IMR-90 (cell line): ENCODE results near the gene PRAF2. TPM values are rescaled to one million over a fixed set of nuclear protein-coding genes. Genes with fewer than 3 reads are reported as not detected.

Source experiments
- ATAC-seq: fragments of 200-7000 bp; cut with Tn5 transposase; 2 replicates; pipeline ENCODE4 v1.9.1; 2020; ENCODE audit warnings: low read depth, mild to moderate bottlenecking, moderate library complexity
- BruUV-seq: library from RNA; stranded (reverse); fragments of 400-500 nt; replicated peaks from 2 replicates; lab custom pipeline; 2021; lab: Mats Ljungman, UMichigan
- CTCF ChIA-PET: fragments of 300-600 bp; formaldehyde crosslinking; extraction: SDS; loops from one replicate; lab custom pipeline; 2021; ENCODE audit warnings: antibody characterized with exemption; lab: Yijun Ruan, JAX
- POLR2A ChIA-PET: fragments of 300-600 bp; sonication (Branson Sonifier 250); formaldehyde crosslinking; loops from one replicate; lab custom pipeline; 2022; ENCODE audit warnings: antibody characterized with exemption; ENCODE audit not compliant: unreplicated experiment; lab: Charles Lee
- DNase-seq: peaks from one replicate; pipeline ENCODE4 v3.0.0; 2013
- H2AFZ ChIP-seq: replicated peaks from 2 replicates; pipeline ENCODE3; 2013; ENCODE audit warnings: low read length, mild to moderate bottlenecking; ENCODE audit not compliant: poor library complexity
- H2AK5ac ChIP-seq: 2 replicates; pipeline ENCODE4 v1.6.1; 2013; ENCODE audit warnings: low read depth, low read length, inconsistent platforms
- H2AK9ac ChIP-seq: replicated peaks from 2 replicates; pipeline ENCODE3; 2013; ENCODE audit warnings: mild to moderate bottlenecking, low read depth, low read length, moderate library complexity; ENCODE audit not compliant: poor library complexity
- H2BK120ac ChIP-seq: 2 replicates; pipeline ENCODE4 v1.6.1; 2013; ENCODE audit warnings: low read depth, low read length, inconsistent platforms
- H2BK15ac ChIP-seq: 3 replicates; pipeline ENCODE4 v1.6.1; 2013; ENCODE audit warnings: low read depth, low read length, inconsistent platforms
- H2BK20ac ChIP-seq: 2 replicates; pipeline ENCODE4 v1.6.1; 2013; ENCODE audit warnings: low read depth, mild to moderate bottlenecking, inconsistent platforms, low read length, moderate library complexity
- H2BK5ac ChIP-seq: 2 replicates; pipeline ENCODE4 v1.6.1; 2013; ENCODE audit warnings: mild to moderate bottlenecking, low read depth, low read length, inconsistent platforms; ENCODE audit not compliant: poor library complexity, severe bottlenecking
- H3K14ac ChIP-seq: replicated peaks from 2 replicates; pipeline ENCODE4 v1.6.1; 2013; ENCODE audit warnings: low read depth, low read length, inconsistent platforms
- H3K18ac ChIP-seq: 2 replicates; pipeline ENCODE4 v1.6.1; 2013; ENCODE audit warnings: low read depth, low read length, control low read depth
- H3K23ac ChIP-seq: 2 replicates; pipeline ENCODE4 v1.6.1; 2013; ENCODE audit warnings: low read depth, low read length, inconsistent platforms
- H3K27ac ChIP-seq: 2 replicates; pipeline ENCODE4 v1.5.1; 2013; ENCODE audit warnings: mild to moderate bottlenecking, control low read depth, low read length; ENCODE audit not compliant: insufficient read depth
- H3K27me3 ChIP-seq: 2 replicates; pipeline ENCODE4 v1.6.1; 2013; ENCODE audit warnings: low read length; ENCODE audit not compliant: control insufficient read depth, insufficient read depth
- H3K36me3 ChIP-seq: 2 replicates; pipeline ENCODE4 v1.6.1; 2013; ENCODE audit warnings: low read length, mixed read lengths; ENCODE audit not compliant: control insufficient read depth, insufficient read depth
- H3K4ac ChIP-seq: 2 replicates; pipeline ENCODE4 v1.6.1; 2013; ENCODE audit warnings: low read depth, low read length, inconsistent platforms
- H3K4me1 ChIP-seq: 2 replicates; pipeline ENCODE4 v1.6.1; 2013; ENCODE audit warnings: low read length, mixed read lengths; ENCODE audit not compliant: control insufficient read depth, insufficient read depth
- H3K4me2 ChIP-seq: 2 replicates; pipeline ENCODE4 v1.6.1; 2013; ENCODE audit warnings: low read depth, mild to moderate bottlenecking, control low read depth, low read length, moderate library complexity
- H3K4me3 ChIP-seq: 2 replicates; pipeline ENCODE4 v1.5.1; 2013; ENCODE audit warnings: low read depth, mild to moderate bottlenecking, control low read depth, low read length, moderate library complexity; ENCODE audit not compliant: insufficient read depth
- H3K56ac ChIP-seq: 2 replicates; pipeline ENCODE4 v1.6.1; 2013; ENCODE audit warnings: low read length, inconsistent platforms; ENCODE audit not compliant: insufficient read depth; ENCODE audit errors: extremely low read depth
- H3K79me1 ChIP-seq, 2 experiments: 2 replicates each; pipeline ENCODE4 v1.6.1; 2013; ENCODE audit warnings: low read length in 2 of 2, inconsistent platforms in 1 of 2, low read depth in 1 of 2
- H3K9ac ChIP-seq: 2 replicates; pipeline ENCODE4 v1.6.1; 2013; ENCODE audit warnings: low read depth, low read length, control low read depth
- H3K9me1 ChIP-seq: 2 replicates; pipeline ENCODE4 v1.6.1; 2013; ENCODE audit warnings: low read length, inconsistent platforms; ENCODE audit not compliant: insufficient read depth
- H3K9me3 ChIP-seq: 2 replicates; pipeline ENCODE4 v1.6.1; 2013; ENCODE audit warnings: low read length; ENCODE audit not compliant: control insufficient read depth, insufficient read depth
- H4K20me1 ChIP-seq: 2 replicates; pipeline ENCODE4 v1.6.1; 2013; ENCODE audit warnings: low read length, inconsistent platforms; ENCODE audit not compliant: insufficient read depth
- H4K5ac ChIP-seq: 2 replicates; pipeline ENCODE4 v1.6.1; 2013; ENCODE audit warnings: mild to moderate bottlenecking, low read depth, low read length, control low read depth
- H4K8ac ChIP-seq, 2 experiments: 2 replicates each; pipeline ENCODE4 v1.6.1; 2013; ENCODE audit warnings: low read depth in 2 of 2, low read length in 2 of 2, control low read depth in 1 of 2, inconsistent platforms in 1 of 2
- H4K91ac ChIP-seq: 2 replicates; pipeline ENCODE4 v1.6.1; 2013; ENCODE audit warnings: low read depth, low read length, inconsistent platforms; ENCODE audit not compliant: insufficient read depth
- BHLHE40 ChIP-seq: fragments of 150-350 bp; IDR thresholded peaks from 2 replicates; pipeline ENCODE4 v1.6.1; 2016; ENCODE audit warnings: mild to moderate bottlenecking, low read depth, low read length
- CTCF ChIP-seq: conservative IDR thresholded peaks from 2 replicates; pipeline ENCODE4 v1.5.1; 2012; ENCODE audit warnings: mild to moderate bottlenecking, low read depth, low read length, improper control_type of control experiment
- FOS ChIP-seq: fragments of 150-350 bp; IDR thresholded peaks from 2 replicates; pipeline ENCODE4 v1.6.1; 2016; ENCODE audit warnings: low read depth, low read length
- MAZ ChIP-seq: IDR thresholded peaks from 2 replicates; pipeline ENCODE4 v1.6.1; 2012; ENCODE audit warnings: low read depth, mild to moderate bottlenecking, low read length, improper control_type of control experiment, moderate library complexity, borderline replicate concordance
- MXI1 ChIP-seq: IDR thresholded peaks from 2 replicates; pipeline ENCODE4 v1.6.1; 2012; ENCODE audit warnings: low read depth, mild to moderate bottlenecking, low read length, moderate library complexity, borderline replicate concordance
- POLR2A ChIP-seq: IDR thresholded peaks from 2 replicates; pipeline ENCODE4 v1.6.1; 2012; ENCODE audit warnings: mild to moderate bottlenecking, low read depth, low read length
- RAD21 ChIP-seq: IDR thresholded peaks from 2 replicates; pipeline ENCODE4 v1.6.1; 2012; ENCODE audit warnings: low read length, improper control_type of control experiment
- RCOR1 ChIP-seq: IDR thresholded peaks from 2 replicates; pipeline ENCODE4 v1.6.1; 2012; ENCODE audit warnings: mild to moderate bottlenecking, low read length, improper control_type of control experiment; ENCODE audit not compliant: insufficient replicate concordance
- RFX5 ChIP-seq: IDR thresholded peaks from 2 replicates; pipeline ENCODE4 v1.8.0; 2012; ENCODE audit warnings: low read depth, mild to moderate bottlenecking, low read length, moderate library complexity
- SMC3 ChIP-seq: fragments of 150-350 bp; IDR thresholded peaks from 2 replicates; pipeline ENCODE4 v1.6.1; 2016; ENCODE audit warnings: low read depth, mild to moderate bottlenecking, antibody characterized with exemption, low read length, moderate library complexity
- WGBS, 2 experiments: methylation state at CpG; one replicate each; pipeline versions ENCODE4 v1.1.5 to v1.1.7; 2013; ENCODE audit warnings: missing lambda C conversion rate in 2 of 2; ENCODE audit not compliant: insufficient read length in 1 of 2; ENCODE audit errors: extremely low coverage in 2 of 2; 5-methylcytosine and 5-hydroxymethylcytosine counted together
- dilution Hi-C: fragments of 300-500 bp; cut with HindIII; formaldehyde crosslinking; loops from one replicate; pipeline ENCODE4 v1.14.3; 2018; ENCODE audit warnings: low sequenced_read_pairs; ENCODE audit not compliant: unreplicated experiment
- in situ Hi-C: fragments of 300-500 bp; cut with MboI; formaldehyde crosslinking; loops from 3 replicates; pipeline ENCODE4 v1.14.3; 2019; ENCODE audit warnings: low sequenced_read_pairs, inconsistent platforms, mixed read lengths
- intact Hi-C: fragments of 100-400 bp; cut with micrococcal nuclease; formaldehyde crosslinking; loops from 2 replicates; pipeline ENCODE4 v1.10.0; 2022
- polyA plus RNA-seq, 3 experiments: library from polyadenylated mRNA; depleted of rRNA; stranded (reverse); fragments of >200 nt; gene quantifications; 2 replicates each; pipeline ENCODE4 v1.2.3, GENCODE V29; 2012; ENCODE audit warnings: low replicate concordance in 1 of 3
- total RNA-seq: library from RNA; depleted of rRNA; stranded (reverse); fragments of >200 nt; gene quantifications from 2 replicates; pipeline ENCODE4 v1.2.3, GENCODE V29; 2012

The PRAF2 gene
- total and polyA plus RNA-seq, 2 of the 4 experiments (the other 2 are of a cell fraction), result 3.8 to 65.5 TPM

- H4K20me1 ChIP-seq, result no peaks in the 10 kb centered on the region
- H3K23ac ChIP-seq, result no peak overlapping the region
- no peak overlapping the region for H2BK20ac ChIP-seq
- no peak overlapping the region for H3K27ac ChIP-seq
- H2AK5ac ChIP-seq, result no peak overlapping the region
- no peak overlapping the region for H4K91ac ChIP-seq
- H2BK15ac ChIP-seq, result no peak overlapping the region
- POLR2A ChIA-PET, result no interaction called here
- CTCF ChIA-PET, result interaction anchor here (0.5 kb wide), 1 partner anchor 85 kb away, joined by 3 read pairs; no protein-coding TSS in a partner anchor
- H2BK120ac ChIP-seq, result no peak overlapping the region
- peaks cover 3 to 12% of the 10 kb centered on the region in 2 experiments; a peak in 1 of 4 replicates for H3K79me1 ChIP-seq
- no peaks in the 10 kb centered on the region for H3K4me1 ChIP-seq
- no peak overlapping the region for H3K18ac ChIP-seq
- no peaks in the 10 kb centered on the region for H3K27me3 ChIP-seq
- H3K9me1 ChIP-seq, result no peaks in the 10 kb centered on the region
- in situ Hi-C loops (no loop called here), dilution Hi-C loops (no loop called here), intact Hi-C loops (no loop called here)
- H2AFZ ChIP-seq, result no peak overlapping the region
- H3K4me3 ChIP-seq, result no peak overlapping the region
- no peak overlapping the region for H3K9ac ChIP-seq
- H3K36me3 ChIP-seq, result peaks cover 14% of the 10 kb centered on the region
- no peak overlapping the region for H3K4ac ChIP-seq
- WGBS, 2 experiments, result no CpG with 5 or more reads among the region's 1 CpG
- ATAC-seq (no peak), DNase-seq (no peak)
- H3K14ac ChIP-seq, result no peak overlapping the region
- no TSS peak for BruUV-seq
- H4K8ac ChIP-seq, result no peak overlapping the region
- H3K9me3 ChIP-seq, result no peaks in the 10 kb centered on the region
- H3K4me2 ChIP-seq, result no peak overlapping the region
- no peak overlapping the region for H4K5ac ChIP-seq
- H3K56ac ChIP-seq, result no peak overlapping the region
- H2AK9ac ChIP-seq, result no peak overlapping the region
- TF ChIP-seq SMC3 (no peak), RFX5 (no peak), MAZ (no peak), RAD21 (no peak), FOS (no peak), RCOR1 (no peak), BHLHE40 (no peak), POLR2A (no peak), MXI1 (no peak), CTCF (no peak)
- H2BK5ac ChIP-seq, result no peak overlapping the region
Observed at GRCh38 chrX:49120091-49120490, 46.3 kb upstream of the PRAF2 start.
